Activated CD8-positive, alpha-beta memory T cell treated with anti-CD3 and anti-CD28 coated beads for 4 hours (primary cell): ENCODE measurements around the gene SORL1-AS1.
"Not testable (repeated sequence)": the region's sequence is repeated elsewhere in the genome, so short reads cannot be mapped to it uniquely, and the experiment has no call there.

Source experiments
- DNase-seq, 2 donors: peaks; one replicate each; pipeline ENCODE4 v3.0.0-alpha.2; 2020; ENCODE audit warnings: low read depth in 2 of 2

SORL1-AS1 gene

DNA sequence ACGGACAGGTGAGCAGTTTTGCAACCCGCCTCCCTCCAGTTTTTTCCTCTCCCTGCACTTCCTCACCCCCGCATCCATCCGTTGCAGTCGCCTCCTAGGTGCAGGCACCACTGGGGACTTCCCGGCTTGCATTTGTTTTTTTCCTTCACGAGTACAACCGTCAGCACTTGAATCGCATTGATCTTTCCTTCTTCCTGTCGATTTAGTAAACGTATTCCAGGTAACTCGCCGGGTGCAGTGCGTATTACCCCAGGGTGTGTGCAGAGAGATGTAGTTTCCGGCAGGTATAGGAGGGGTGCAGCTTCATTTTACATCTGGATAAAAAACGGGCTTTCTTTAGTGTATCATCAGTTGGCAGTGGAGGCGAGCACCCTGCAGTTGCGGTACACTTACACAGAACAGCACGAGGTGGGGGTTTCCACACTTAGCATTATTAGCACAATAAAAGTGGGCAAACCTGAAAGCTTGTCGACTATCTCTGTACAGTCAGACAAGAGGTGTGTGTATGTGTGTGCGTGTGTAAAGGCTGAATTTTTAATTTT lies at the start of gene SORL1-AS1:
SORL1-AS1 (minus strand) TSS at position 359 of the 542 bp plus-strand sequence.
- DNase-seq: peak; percentile 30 to 52

DNA sequence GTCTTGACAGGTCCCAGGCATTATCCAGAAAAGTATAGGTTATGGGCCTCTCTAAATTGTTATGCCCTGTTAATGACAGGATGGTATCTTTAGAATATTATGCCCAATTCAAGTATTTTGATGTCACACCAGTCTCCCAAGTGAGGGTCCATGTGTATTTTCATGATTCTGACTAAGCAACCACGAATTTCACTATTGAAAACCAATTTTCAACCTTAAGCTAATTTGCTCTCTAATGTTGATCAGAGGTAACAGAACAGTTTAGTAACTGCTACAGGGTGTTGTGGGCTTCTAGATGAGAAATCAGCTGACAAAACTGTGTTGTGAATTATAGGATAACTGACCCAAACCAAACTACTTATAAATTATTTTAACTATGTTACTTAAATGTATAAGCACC lies 48.0 kb upstream of the SORL1-AS1 start:
- DNase-seq: no peak

DNA sequence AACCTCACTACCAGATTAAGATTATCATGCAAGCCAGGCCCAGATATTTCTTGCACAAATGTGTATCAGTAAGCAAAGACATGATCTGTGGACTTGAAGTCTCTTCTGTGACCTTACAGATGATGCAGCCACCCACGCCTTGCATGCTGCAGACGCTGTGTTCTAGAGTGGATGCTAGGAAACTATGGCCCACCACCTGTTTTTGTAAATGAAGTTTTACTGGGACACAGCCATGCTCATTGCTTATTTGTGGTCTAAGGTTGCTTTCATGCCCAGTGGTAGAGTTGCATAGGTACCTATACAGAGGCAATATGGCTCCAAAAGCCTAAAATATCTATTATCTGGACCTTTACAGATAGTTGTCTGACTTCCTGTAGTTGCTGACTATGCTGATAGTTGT lies 47.5 kb upstream of the SORL1-AS1 start:
- no peak for DNase-seq

DNA sequence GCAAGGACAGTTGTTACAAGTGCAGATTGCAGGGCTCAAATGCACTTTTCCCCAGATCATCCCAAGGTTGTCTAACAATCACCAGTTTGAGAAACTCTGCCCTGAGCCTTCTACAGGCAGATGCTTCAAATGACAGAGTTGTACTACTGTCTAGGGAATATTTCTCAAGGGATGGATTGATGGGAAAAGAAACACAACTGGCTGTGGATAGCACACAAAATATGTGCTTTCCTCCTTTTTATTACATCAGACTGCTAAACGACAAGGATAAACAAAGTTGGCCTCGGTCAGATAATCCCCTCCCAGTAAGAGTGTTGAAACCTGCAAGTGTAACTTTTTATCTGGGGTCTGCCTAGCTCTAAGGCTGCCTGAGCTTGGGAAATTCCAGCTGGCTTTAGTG lies 46.6 kb upstream of the SORL1-AS1 start:
- DNase-seq: no peak

DNA sequence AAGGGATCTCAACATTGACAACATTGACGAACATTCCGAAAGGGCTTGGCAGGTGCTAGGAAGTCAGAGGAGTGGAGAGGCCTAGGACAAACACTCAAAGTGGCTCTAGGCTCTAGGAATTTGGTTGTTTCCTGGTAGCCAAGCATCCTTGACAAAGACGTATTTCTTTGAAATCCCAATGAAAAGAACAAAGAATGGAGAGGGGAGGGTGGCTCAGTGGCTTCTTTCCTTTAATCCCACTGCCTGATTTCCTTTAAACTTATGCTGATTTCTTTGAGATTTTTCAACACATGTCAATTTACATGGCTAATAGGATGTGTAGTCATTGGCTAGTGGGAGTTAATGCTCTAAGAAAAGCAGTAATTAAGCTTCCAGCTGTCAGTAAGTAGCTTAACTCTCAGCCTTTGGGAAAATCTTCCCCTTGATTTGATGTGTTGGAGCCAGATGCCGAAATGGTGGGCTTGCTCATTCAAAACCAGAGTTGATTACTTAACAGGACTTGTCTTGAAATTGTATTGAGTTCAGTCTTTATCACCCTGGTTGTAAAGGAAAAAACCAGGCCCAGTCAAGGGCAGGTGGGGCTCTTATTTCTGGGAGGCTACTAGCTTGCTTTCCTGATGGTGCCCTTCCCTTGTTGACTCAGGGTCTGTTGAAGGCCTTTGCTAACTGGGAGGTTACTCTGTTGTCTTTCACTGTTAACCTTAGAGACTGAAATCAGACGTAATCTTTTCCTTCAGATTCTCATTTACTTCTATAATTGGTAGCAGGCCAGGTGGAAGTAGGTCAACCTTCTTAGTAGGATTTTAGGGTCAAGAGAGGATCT lies 44.6 kb upstream of the SORL1-AS1 start:
- no peak for DNase-seq

DNA sequence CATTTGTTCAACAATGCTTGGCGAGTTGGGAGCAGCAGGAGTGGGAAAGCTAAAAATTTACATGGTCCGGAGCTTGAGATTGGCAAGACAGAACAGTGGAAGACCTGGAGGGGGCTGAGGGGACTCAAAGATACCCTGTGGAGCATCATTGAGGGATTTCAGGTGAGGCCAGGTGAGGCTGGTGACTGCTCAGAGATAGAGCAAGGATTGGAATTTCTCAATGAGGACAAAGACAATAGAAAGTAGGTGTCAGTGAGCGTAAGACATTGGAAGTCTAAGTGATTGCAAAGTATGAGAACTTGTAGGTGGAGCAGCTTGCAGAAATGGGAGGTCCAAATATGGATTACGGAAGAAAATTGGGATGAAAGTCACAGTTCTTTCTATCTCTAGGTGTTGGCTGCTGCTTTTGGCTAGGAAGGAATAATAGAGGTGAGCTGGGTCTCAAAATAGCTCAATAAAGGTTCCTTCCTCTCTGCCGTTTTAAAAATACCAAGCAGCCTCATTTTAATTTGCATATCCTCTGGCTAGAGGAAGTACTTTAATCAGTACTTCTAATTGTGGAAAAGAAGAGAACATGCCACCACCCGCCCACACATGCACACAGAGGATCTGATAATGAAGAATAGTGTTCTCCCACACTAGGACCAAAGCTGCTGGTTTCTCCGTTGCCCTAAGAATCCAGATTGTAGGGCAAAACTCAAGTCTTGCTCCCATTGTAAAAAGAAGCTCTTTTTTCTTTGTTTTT lies 41.8 kb upstream of the SORL1-AS1 start:
- peak in 1 of 2 donors; percentile 46 for DNase-seq

DNA sequence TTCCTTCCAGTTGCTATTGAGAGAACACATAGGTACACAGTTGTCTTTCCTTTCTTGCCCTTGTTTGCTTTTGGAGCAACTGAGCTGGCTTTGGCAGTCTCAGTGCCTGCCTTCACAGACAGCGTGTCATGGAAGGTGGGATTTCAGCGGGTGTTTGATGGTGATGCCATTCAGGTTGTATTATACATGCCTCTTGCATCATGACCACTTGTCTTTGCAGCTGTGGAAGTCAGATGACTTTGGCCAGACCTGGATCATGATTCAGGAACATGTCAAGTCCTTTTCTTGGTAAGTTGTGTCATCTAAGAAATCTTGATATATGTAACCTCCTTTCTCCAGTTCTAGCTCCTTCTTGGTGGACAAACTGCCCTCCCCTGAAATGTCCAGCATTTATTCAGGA lies 37.1 kb upstream of the SORL1-AS1 start:
- DNase-seq: no peak

DNA sequence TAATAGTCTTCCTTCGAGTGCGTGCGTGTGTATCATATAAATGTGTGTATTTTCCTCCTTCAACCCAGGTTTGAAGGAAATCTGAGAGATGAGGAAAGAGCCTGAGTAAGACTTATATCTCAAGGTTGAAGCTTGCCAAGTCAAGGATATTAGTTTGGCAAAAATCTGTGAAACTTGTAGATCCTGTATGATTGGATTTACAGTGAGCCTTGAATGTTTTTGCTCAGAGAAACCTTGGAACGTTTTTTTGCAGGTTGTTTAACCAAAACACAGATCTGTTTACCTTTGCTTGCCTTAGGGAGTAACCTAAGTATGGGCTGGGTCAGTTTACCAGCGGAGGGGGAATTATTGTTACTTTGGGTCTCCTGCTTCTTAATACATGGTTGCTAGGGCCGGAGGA lies 35.9 kb upstream of the SORL1-AS1 start:
- DNase-seq: no peak

DNA sequence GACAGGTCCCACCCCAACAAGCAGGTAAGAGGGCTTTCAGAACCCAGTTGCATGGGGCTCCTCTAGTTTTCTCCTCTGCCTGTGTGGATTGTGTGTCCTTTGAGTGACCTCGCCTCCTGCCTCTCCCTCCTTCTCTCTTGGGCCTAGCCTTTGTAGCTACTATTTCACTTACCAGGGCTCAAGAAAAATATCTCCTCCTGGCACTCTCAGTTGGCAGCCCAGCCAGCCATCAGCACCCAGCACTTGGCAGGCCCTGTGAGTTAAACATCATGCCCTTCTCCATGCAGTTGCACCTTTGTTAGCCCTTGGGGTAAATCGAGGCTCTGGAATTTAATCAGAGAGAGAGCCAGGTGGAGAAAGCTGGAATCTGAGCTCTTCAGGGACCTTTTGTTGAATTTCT lies 35.4 kb upstream of the SORL1-AS1 start:
- no peak for DNase-seq

DNA sequence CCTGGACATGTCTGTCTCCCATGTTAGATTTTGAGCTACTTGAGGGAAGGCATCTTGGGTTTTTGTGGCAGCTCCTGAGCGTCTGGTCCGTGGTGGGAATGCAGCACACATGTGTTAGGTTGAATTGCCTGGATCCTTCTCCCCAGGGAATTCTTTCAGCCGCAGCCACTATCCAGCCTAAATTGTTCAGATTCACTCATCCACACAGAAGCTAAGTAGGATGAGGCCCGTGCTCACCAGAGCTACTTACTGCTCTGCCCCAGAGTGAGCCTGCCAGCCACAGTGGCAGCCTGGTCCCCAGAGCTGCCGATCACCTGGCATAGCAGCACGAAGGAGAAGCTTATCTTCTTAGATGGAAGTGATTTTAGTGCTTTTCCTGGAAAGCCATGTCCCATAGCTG lies 34.4 kb upstream of the SORL1-AS1 start:
- no peak for DNase-seq

DNA sequence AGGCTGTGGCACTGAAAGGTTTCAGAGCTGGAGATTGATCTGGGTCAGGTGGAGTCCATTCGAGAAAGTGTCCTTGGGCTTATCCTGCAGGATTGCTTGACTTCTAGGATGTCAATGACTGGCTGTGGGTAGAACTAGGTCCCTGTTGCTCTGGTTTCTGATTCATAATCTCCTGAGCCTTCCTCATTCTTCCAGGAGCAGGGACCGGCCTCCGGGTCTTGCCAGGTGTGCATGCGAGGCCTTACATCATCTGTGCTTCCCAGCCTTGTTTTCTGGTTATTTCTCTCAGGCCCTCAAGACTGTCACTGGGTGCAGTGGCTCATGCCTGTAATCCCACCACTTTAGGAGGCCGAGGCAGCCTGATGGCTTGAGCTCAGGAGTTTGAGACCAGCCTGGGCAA lies 33.3 kb upstream of the SORL1-AS1 start:
- DNase-seq: no peak

DNA sequence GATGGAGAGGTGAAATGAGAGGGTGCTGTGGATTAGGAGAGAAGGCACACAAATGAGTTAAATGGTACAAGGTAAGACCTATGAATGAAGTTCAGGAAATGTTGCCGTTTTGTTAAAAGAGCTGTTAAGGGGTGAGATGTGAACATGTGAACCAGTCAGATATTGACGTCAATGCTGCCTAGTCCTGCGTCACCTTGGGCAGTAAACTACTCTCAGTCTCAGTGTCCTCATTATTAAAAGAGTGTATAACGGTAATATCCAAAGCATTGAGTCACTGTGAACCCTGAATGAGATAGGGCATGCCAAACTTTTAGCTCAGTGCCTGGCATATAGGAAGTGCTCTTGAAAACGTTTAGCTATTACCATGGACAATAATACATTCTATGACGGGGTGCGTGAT lies 32.4 kb upstream of the SORL1-AS1 start:
- DNase-seq: no peak

DNA sequence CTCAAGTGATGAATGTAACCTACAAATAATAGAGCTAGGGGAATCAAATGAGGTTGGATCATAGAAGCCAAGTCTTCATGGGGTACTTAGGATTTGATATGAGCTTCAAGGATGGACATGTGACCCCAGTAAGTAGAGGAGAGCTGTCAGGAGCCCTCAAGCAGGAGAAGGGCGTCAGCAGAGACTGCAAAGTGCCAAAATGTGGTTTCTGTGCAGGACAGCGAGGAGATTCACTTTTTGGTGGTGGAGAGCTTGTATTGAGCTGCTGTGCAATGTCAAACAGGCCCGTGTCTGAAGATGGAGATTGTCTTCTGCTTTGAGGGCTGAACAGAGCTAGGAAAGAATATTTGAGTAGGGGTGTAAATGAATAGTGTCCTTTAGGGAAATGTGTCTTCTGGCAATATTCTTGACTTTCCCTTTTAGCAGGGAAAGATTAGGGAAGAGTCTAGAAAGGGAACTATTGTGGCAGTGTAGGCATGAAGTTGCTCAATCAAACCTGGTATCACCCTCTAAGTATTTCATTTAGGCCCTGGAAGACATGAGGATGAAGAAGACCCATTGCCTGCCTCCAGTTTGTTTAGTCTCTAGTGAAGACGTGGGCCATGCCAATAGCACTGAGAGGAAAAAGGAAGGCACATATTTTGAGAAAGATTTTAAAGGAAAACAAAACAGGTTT lies 31.2 kb upstream of the SORL1-AS1 start:
- DNase-seq: no peak

DNA sequence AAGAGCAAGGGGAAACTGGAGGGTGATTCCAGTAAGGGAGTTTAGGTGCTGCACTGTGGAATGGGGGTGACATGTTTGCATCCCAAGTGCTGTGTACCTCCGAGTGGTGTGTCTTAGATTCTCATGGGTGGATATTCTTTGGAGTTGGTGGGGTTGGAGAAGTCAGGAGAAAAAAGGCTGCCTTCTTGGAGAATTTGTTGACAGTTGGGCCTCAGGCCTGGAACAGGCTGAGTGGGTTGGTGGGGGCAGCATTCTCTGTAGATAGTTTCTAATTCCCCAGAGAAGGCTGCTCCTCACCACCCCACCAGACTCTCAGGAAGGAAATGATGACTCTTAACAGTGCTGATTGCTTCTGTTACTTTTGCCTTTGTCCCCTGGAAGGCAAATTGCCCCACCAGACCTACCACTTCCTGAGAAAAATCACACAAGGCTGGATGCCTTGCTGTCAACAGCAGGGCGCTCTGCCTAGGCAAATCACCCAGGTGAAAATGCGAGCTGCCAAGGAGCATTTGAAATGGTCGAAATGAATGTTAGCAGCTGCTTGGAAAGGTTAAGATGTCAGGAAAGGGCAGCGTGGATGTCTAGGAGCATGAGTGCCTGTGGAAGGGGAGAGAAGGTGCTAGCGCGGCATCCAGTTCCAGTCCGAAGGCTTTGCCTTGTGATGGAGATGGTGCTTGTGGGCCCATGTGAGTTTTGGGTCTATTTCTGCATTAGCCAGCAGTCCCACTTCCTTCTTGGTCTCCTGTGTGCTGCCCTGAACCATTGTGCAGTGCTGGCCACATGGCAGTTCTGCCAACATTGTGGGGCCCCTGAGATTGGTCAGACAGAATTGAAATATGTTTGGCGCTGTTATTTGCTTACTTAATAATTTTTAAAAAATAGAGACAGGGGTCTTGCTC lies 29.7 kb upstream of the SORL1-AS1 start:
- peak; percentile 38 to 45 for DNase-seq

DNA sequence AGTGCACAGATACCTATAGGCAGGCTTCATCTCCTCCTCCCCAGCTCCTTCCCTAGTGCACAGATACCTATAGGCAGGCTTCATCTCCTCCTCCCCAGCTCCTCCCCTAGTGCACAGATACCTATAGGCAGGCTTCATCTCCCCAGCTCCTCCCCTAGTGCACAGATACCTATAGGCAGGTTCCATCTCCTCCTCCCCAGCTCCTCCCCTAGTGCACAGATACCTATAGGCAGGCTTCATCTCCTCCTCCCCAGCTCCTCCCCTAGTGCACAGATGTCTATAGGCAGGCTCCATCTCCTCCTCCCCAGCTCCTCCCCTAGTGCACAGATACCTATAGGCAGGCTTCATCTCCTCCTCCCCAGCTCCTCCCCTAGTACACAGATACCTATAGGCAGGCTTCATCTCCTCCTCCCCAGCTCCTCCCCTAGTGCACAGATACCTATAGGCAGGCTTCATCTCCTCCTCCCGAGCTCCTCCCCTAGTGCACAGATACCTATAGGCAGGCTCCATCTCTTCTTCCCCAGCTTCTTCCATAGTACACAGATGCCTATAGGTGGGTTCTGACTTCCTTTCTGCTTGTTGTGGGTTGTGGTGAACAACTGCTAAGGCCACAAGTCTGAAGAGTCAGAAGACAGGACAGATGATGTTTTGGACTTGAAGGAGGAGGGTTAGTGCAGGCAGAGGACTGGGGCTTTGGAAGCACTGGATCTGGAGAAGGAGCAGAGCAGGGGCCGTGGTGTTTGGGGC lies 28.9 kb upstream of the SORL1-AS1 start:
- not testable (repeated sequence) for DNase-seq

DNA sequence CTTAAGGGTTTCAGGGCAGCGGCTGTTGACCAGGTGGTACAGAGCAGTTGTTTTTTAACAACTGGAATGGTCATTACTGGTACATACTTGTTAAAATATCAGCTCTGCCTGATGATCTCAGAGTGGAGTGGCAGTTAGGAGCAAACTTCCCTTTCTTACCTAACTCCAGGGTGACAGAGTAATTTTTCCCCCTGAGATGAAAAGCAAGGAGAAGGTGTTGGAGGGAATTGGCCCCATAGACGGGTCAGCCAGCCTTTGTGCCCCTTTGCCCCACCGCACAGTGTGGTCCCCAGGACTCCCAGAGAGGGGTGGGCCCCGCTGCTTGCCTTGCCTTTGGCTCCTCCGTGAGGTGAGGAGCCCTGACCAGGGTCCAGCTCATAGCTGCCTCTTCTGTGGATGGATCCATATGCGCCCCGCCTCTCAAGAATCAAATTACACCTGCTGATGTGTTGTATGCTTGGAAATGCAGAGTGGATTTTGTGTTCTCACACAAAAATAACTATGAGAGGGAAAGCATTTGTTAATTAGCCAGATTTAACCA lies 27.0 kb upstream of the SORL1-AS1 start:
- DNase-seq: no peak

DNA sequence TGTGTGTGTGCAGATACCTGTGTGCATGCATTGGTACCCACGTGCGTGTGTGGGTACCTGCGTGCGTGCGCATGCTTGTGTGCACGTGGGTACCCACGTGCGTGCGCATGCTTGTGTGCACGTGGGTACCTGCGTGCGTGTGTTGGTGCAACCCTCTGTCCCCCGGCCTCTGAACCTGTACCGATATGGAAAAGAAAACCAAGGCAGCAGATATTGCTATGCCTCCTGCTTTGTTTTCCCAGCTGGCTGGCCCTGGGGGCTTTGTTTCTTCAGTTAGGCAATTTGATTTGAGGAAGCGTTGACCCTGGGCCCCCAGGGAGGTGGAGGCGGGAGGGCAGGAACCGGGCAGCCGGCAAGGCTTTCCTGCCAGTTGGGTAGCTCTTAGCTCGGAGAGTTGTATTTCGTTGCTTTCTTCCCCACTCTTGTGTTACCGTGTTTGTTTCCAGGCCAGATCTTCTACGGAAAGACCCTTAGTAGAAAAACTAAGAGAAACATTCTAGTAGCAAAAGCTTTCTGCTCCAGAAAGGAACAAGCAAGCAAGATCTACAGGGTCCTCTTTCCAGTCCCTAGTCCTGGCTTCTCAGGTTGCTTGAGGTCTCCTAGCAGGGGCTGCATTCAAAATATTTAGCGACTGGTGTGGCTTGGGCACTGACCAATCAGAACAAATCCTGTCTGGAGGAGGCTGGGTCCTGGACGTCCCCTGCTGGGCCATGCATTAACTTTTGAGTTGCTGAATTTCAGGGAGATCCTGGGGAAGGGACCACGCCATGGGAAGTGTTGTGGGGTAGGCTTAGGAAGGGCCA lies 26.3 kb upstream of the SORL1-AS1 start:
- DNase-seq: no peak

DNA sequence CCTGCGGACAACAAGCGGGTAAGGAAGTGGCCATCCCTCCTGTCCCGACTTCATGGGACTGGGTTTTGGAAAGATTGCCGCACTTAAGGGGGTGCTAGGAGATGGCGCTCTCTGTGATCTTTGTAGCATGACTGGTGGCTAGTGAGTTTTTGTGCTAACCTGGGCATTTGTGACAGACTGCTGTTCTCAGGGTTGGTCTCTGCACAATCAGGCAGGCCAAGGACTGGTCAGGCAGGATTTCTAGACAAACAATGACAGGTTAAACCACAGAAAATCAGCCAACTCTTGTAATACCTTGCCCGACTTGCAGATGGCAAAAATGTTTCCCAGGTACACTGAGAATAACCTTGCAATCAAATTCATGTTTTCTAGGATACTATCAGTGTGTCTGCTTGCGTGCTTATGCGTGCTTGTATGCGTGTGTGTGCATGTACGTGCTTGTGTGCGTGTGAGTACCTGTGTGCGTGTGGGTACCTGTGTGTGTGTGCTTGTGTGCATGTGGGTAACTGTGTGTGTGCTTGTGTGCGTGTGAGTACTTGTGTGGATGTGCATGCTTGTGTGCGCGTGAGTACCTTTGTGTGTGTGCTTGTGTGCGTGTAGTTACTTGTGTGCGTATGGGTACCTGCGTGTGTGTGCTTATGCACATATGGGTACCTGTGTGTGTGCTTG lies 25.6 kb upstream of the SORL1-AS1 start:
- no peak for DNase-seq
